CD4-positive, CD25-positive, alpha-beta regulatory T cell (primary cell): ENCODE data around the gene SELENOS. TPM values are rescaled to one million over a fixed set of nuclear protein-coding genes. Genes with fewer than 3 reads are reported as not detected.

Source experiments
- ATAC-seq, 2 donors: fragments of 150-1000 bp; cut with Tn5 transposase; one replicate each; pipeline ENCODE4 v1.10.0; 2021; ENCODE audit warnings: low read depth in 2 of 2, moderate number of reproducible peaks in 2 of 2, moderate library complexity in 1 of 2
- DNase-seq, 3 donors: peaks; one replicate each; pipeline versions ENCODE4 v3.0.0 to v3.0.0-alpha.2; 2012 to 2022; ENCODE audit warnings: mixed read lengths in 1 of 3
- H3K27ac ChIP-seq: one replicate; pipeline ENCODE4 v1.7.0; 2013; ENCODE audit warnings: mild to moderate bottlenecking, low read length; ENCODE audit not compliant: insufficient read depth, poor library complexity, severe bottlenecking
- H3K27me3 ChIP-seq: one replicate; pipeline ENCODE4 v1.7.0; 2013; ENCODE audit warnings: low read length; ENCODE audit not compliant: control insufficient read depth, insufficient read depth
- H3K36me3 ChIP-seq: one replicate; pipeline ENCODE4 v1.7.0; 2013; ENCODE audit warnings: mild to moderate bottlenecking, low read length, moderate library complexity; ENCODE audit not compliant: control insufficient read depth, insufficient read depth
- H3K4me1 ChIP-seq: 2 replicates; pipeline ENCODE4 v1.7.0; 2013; ENCODE audit warnings: mild to moderate bottlenecking, low read length; ENCODE audit not compliant: insufficient read depth, control insufficient read depth, poor library complexity, severe bottlenecking
- H3K4me3 ChIP-seq: one replicate; pipeline ENCODE4 v1.7.0; 2013; ENCODE audit warnings: low read depth, mild to moderate bottlenecking, low read length, moderate library complexity
- H3K9me3 ChIP-seq, 2 experiments: 1 replicate in 1 of 2; 2 replicates in 1 of 2; pipeline ENCODE4 v1.7.0; 2013; ENCODE audit warnings: low read length in 2 of 2, mild to moderate bottlenecking in 1 of 2, moderate library complexity in 1 of 2; ENCODE audit not compliant: control insufficient read depth in 2 of 2
- H3K27ac Mint-ChIP-seq, 3 donors: one replicate each; pipeline ENCODE4 v1.8.0; 2020 to 2022; ENCODE audit warnings: mild to moderate bottlenecking in 3 of 3, mixed read lengths in 3 of 3, moderate library complexity in 2 of 3
- H3K27me3 Mint-ChIP-seq: one replicate; pipeline ENCODE4 v1.8.0; 2022; ENCODE audit warnings: mild to moderate bottlenecking, mixed read lengths
- H3K36me3 Mint-ChIP-seq: one replicate; pipeline ENCODE4 v1.8.0; 2020; ENCODE audit warnings: mixed read lengths
- H3K4me1 Mint-ChIP-seq, 4 donors: one replicate each; pipeline ENCODE4 v1.8.0; 2020 to 2022; ENCODE audit warnings: mixed read lengths in 4 of 4, mild to moderate bottlenecking in 1 of 4
- H3K4me3 Mint-ChIP-seq, 4 donors: one replicate each; pipeline ENCODE4 v1.8.0; 2020 to 2022; ENCODE audit warnings: mild to moderate bottlenecking in 4 of 4, mixed read lengths in 4 of 4, moderate library complexity in 3 of 4
- H3K9me3 Mint-ChIP-seq, 7 donors: one replicate each; pipeline ENCODE4 v1.8.0; 2020 to 2022; ENCODE audit warnings: mixed read lengths in 7 of 7, mild to moderate bottlenecking in 3 of 7, moderate library complexity in 2 of 7
- polyA plus RNA-seq, 4 donors: library from polyadenylated mRNA; unstranded; fragments of 300-500 nt; fragmentation: Illumina TruSeq; gene quantifications; one replicate each; pipeline ENCODE4 v1.2.3, GENCODE V29; 2021
- total RNA-seq: library from RNA; stranded (reverse); gene quantifications from one replicate; pipeline ENCODE4 v1.2.3, GENCODE V29; 2022

Gene SELENOS
- total and polyA plus RNA-seq, 5 donors from 2014 or later, result 32.3 to 72.5 (median 59.0) TPM

- peaks cover 4% of the 10 kb centered on the region for H3K27me3 Mint-ChIP-seq
- Histone ChIP-seq H3K4me1 (peaks cover 15% of the 10 kb centered on the region), H3K36me3 (peaks cover 44% of the 10 kb centered on the region), H3K27me3 (no peaks in the 10 kb centered on the region), H3K27ac (no peak overlapping the region), H3K4me3 (no peak overlapping the region), H3K9me3 (no peaks in the 10 kb centered on the region)
- H3K9me3 Mint-ChIP-seq, result peaks cover 0 to 2% (median 0%) of the 10 kb centered on the region in 7 donors
- H3K4me1 Mint-ChIP-seq, result peaks cover 6 to 27% (median 20%) of the 10 kb centered on the region in 4 donors
- H3K36me3 Mint-ChIP-seq, result peaks cover 36% of the 10 kb centered on the region
- DNase-seq, result no peak
- ATAC-seq, result no peak
- H3K4me3 Mint-ChIP-seq, result peak overlapping the region in 2 of 4 donors; percentile 61 to 70
- peak overlapping the region in 1 of 3 donors; percentile 20 for H3K27ac Mint-ChIP-seq
Observed at GRCh38 chr15:101280007-101280406, 2.7 kb upstream of the SELENOS start.

GRCh38 chr15:101277943-101278564 is 769 bp upstream of the SELENOS start:
- DNase-seq (no peak), ATAC-seq (no peak)
- Histone ChIP-seq H3K4me1 (peaks cover 15% of the 10 kb centered on the region), H3K27me3 (no peaks in the 10 kb centered on the region), H3K27ac (peak overlapping the region; percentile 71), H3K9me3 (no peaks in the 10 kb centered on the region), H3K4me3 (peak overlapping the region; percentile 68), H3K36me3 (peaks cover 45% of the 10 kb centered on the region)
- peaks cover 9 to 36% (median 24%) of the 10 kb centered on the region in 4 donors for H3K4me1 Mint-ChIP-seq
- H3K27me3 Mint-ChIP-seq, result peaks cover 4% of the 10 kb centered on the region
- peaks cover 0 to 2% (median 0%) of the 10 kb centered on the region in 7 donors for H3K9me3 Mint-ChIP-seq
- H3K36me3 Mint-ChIP-seq, result peaks cover 46% of the 10 kb centered on the region
- peak overlapping the region; percentile 86 to 94 (median 89) for H3K27ac Mint-ChIP-seq
- peak overlapping the region; percentile 89 to 97 (median 93) for H3K4me3 Mint-ChIP-seq

- Mint-ChIP-seq H3K36me3 (peaks cover 43% of the 10 kb centered on the region), H3K27ac (peak overlapping the region; percentile 85 to 98 (median 97)), H3K27me3 (peaks cover 4% of the 10 kb centered on the region), H3K4me3 (peak overlapping the region; percentile 94 to 97 (median 96)), H3K9me3 (peaks cover 0 to 2% (median 0%) of the 10 kb centered on the region in 7 donors), H3K4me1 (peaks cover 9 to 36% (median 22%) of the 10 kb centered on the region in 4 donors)
- peak overlapping the region; percentile 71 for H3K27ac ChIP-seq
- DNase-seq, result peak in 1 of 3 donors; percentile 47
- no peaks in the 10 kb centered on the region for H3K9me3 ChIP-seq
- H3K27me3 ChIP-seq, result no peaks in the 10 kb centered on the region
- H3K36me3 ChIP-seq, result peaks cover 45% of the 10 kb centered on the region
- peaks cover 15% of the 10 kb centered on the region for H3K4me1 ChIP-seq
- H3K4me3 ChIP-seq, result peak overlapping the region; percentile 90
- peak in 1 of 2 donors; percentile 8 for ATAC-seq
Observed at GRCh38 chr15:101276501-101277037, 716 bp downstream of the SELENOS start.

- Mint-ChIP-seq H3K27me3 (peaks cover 4% of the 10 kb centered on the region), H3K4me3 (peak overlapping the region; percentile 47 to 97 (median 82)), H3K4me1 (peaks cover 9 to 36% (median 23%) of the 10 kb centered on the region in 4 donors), H3K36me3 (peaks cover 42% of the 10 kb centered on the region), H3K27ac (peak overlapping the region in 1 of 3 donors; percentile 24), H3K9me3 (peaks cover 0 to 2% (median 0%) of the 10 kb centered on the region in 7 donors)
- Histone ChIP-seq H3K4me1 (peaks cover 15% of the 10 kb centered on the region), H3K4me3 (peak overlapping the region; percentile 11), H3K27me3 (no peaks in the 10 kb centered on the region), H3K9me3 (no peaks in the 10 kb centered on the region), H3K36me3 (peaks cover 50% of the 10 kb centered on the region), H3K27ac (peak overlapping the region; percentile 34)
- DNase-seq, result peak in 1 of 3 donors; percentile 57
- no peak for ATAC-seq
Observed at GRCh38 chr15:101275018-101275417, 2.3 kb downstream of the SELENOS start.

GRCh38 chr15:101273534-101273933 is 3.8 kb downstream of the SELENOS start:
- Histone ChIP-seq H3K27me3 (no peaks in the 10 kb centered on the region), H3K27ac (no peak overlapping the region), H3K36me3 (peaks cover 49% of the 10 kb centered on the region), H3K4me1 (peaks cover 15% of the 10 kb centered on the region), H3K9me3 (no peaks in the 10 kb centered on the region), H3K4me3 (no peak overlapping the region)
- ATAC-seq (no peak), DNase-seq (no peak)
- Mint-ChIP-seq H3K4me1 (peaks cover 9 to 36% (median 21%) of the 10 kb centered on the region in 4 donors), H3K9me3 (peaks cover 0 to 2% (median 0%) of the 10 kb centered on the region in 7 donors), H3K27me3 (peaks cover 4% of the 10 kb centered on the region), H3K4me3 (peak overlapping the region in 1 of 4 donors; percentile 32), H3K36me3 (peaks cover 53% of the 10 kb centered on the region), H3K27ac (peak overlapping the region in 2 of 3 donors; percentile 6 to 40)

- ATAC-seq, result no peak
- DNase-seq, result no peak
- Histone ChIP-seq H3K9me3 (no peaks in the 10 kb centered on the region), H3K27ac (no peak overlapping the region), H3K4me3 (no peak overlapping the region), H3K27me3 (no peaks in the 10 kb centered on the region), H3K36me3 (peaks cover 49% of the 10 kb centered on the region), H3K4me1 (peaks cover 11% of the 10 kb centered on the region)
- Mint-ChIP-seq H3K27me3 (peaks cover 4% of the 10 kb centered on the region), H3K9me3 (peaks cover 0 to 2% (median 0%) of the 10 kb centered on the region in 7 donors), H3K4me1 (peaks cover 9 to 28% (median 18%) of the 10 kb centered on the region in 4 donors), H3K36me3 (peaks cover 53% of the 10 kb centered on the region), H3K27ac (no peak overlapping the region), H3K4me3 (no peak overlapping the region)
Observed at GRCh38 chr15:101272584-101272983, 4.7 kb downstream of the SELENOS start.

- peak overlapping the region in 1 of 3 donors; percentile 48 for H3K27ac Mint-ChIP-seq
- ATAC-seq (no peak), DNase-seq (no peak)
- H3K36me3 ChIP-seq, result peaks cover 44% of the 10 kb centered on the region
- no peaks in the 10 kb centered on the region for H3K4me1 ChIP-seq
- H3K9me3 Mint-ChIP-seq, result no peaks in the 10 kb centered on the region
- peaks cover 49% of the 10 kb centered on the region for H3K36me3 Mint-ChIP-seq
- H3K27ac ChIP-seq, result no peak overlapping the region
- no peak overlapping the region for H3K4me3 Mint-ChIP-seq
- H3K27me3 Mint-ChIP-seq, result no peaks in the 10 kb centered on the region
- peaks cover 0 to 6% (median 3%) of the 10 kb centered on the region in 4 donors for H3K4me1 Mint-ChIP-seq
- H3K4me3 ChIP-seq, result no peak overlapping the region
- H3K9me3 ChIP-seq, result no peaks in the 10 kb centered on the region
- H3K27me3 ChIP-seq, result no peaks in the 10 kb centered on the region
Observed at GRCh38 chr15:101269479-101270223, 7.6 kb downstream of the SELENOS start.
